ENCODE results near the gene PICK1.

Gene PICK1

GRCh38 chr22:38087855-38088254 lies 30.7 kb downstream of the PICK1 start:
- no peak for DNase-seq (ENCODE audit: low spot score)
- TF ChIP-seq CTCF (IDR thresholded peaks at IDR 0.05) = no peak
- Histone ChIP-seq H3K27ac (no peak overlapping the region), H3K4me3 (no peak overlapping the region)

- H3K4me3 ChIP-seq = peak overlapping the region; percentile 62
- no peak for DNase-seq (ENCODE audit: low spot score)
- no peak for TF ChIP-seq CTCF (IDR thresholded peaks at IDR 0.05)
- H3K27ac ChIP-seq = no peak overlapping the region
Measured at GRCh38 chr22:38088629-38089473, 31.6 kb downstream of the PICK1 start.

GRCh38 chr22:38089474-38089851 lies 32.3 kb downstream of the PICK1 start:
- H3K4me3 ChIP-seq = peak overlapping the region; percentile 62

GRCh38 chr22:38097058-38097457 lies 39.9 kb downstream of the PICK1 start:
- Histone ChIP-seq H3K27ac (no peak overlapping the region), H3K4me3 (no peak overlapping the region)
- DNase-seq (ENCODE audit: low spot score) = no peak
- no peak for TF ChIP-seq CTCF (IDR thresholded peaks at IDR 0.05)

More at GRCh38 chr22:38089474-38089851, 32.3 kb downstream of the PICK1 start:
- DNase-seq (ENCODE audit: low spot score) = no peak
- no peak overlapping the region for H3K27ac ChIP-seq
- no peak for TF ChIP-seq CTCF (IDR thresholded peaks at IDR 0.05)

GRCh38 chr22:38097557-38098409 lies 40.6 kb downstream of the PICK1 start:
- Histone ChIP-seq H3K27ac (peak overlapping the region; percentile 28 to 63), H3K4me3 (no peak overlapping the region)
- no peak for TF ChIP-seq CTCF (IDR thresholded peaks at IDR 0.05)
- DNase-seq (ENCODE audit: low spot score) = no peak

- TF ChIP-seq CTCF (IDR thresholded peaks at IDR 0.05) = no peak
- no peak overlapping the region for H3K4me3 ChIP-seq
- no peak for DNase-seq (ENCODE audit: low spot score)
- peak overlapping the region; percentile 28 to 63 for H3K27ac ChIP-seq
Measured at GRCh38 chr22:38098410-38099249, 41.4 kb downstream of the PICK1 start.

Measured in coronary artery (tissue), 2 donors.